BLaER1 treated with 17β-estradiol and CSF1 and Interleukin-3, amounts not matched to agents 10 nM and 100 nM (cell line): ENCODE data around the gene SERPINH1.
"Not testable (repeated sequence)": the region's sequence is repeated elsewhere in the genome, so short reads cannot be mapped to it uniquely, and the experiment has no call there.

Experiments
- H3K27ac ChIP-seq, 11 experiments: shearing (Covaris generic); formaldehyde crosslinking; 2 replicates each; pipeline ENCODE4 v1.8.1; 2022
- H3K27me3 ChIP-seq, 11 experiments: shearing (Covaris generic); formaldehyde crosslinking; 2 replicates each; pipeline ENCODE4 v1.8.1; 2022
- H3K36me3 ChIP-seq, 11 experiments: shearing (Covaris generic); formaldehyde crosslinking; 2 replicates each; pipeline ENCODE4 v1.8.1; 2022
- H3K4me1 ChIP-seq, 10 experiments: shearing (Covaris generic); formaldehyde crosslinking; 2 replicates each; pipeline ENCODE4 v1.8.1; 2022
- H3K4me2 ChIP-seq, 11 experiments: shearing (Covaris generic); formaldehyde crosslinking; 2 replicates each; pipeline ENCODE4 v1.8.1; 2022
- H3K4me3 ChIP-seq, 10 experiments: shearing (Covaris generic); formaldehyde crosslinking; 2 replicates each; pipeline ENCODE4 v1.8.1; 2022
- H3K9ac ChIP-seq, 11 experiments: shearing (Covaris generic); formaldehyde crosslinking; 2 replicates each; pipeline ENCODE4 v1.8.1; 2022
- H3K9me3 ChIP-seq, 11 experiments: shearing (Covaris generic); formaldehyde crosslinking; replicated peaks in 1 of 11; 2 replicates each; pipeline ENCODE4 v1.8.1; 2022
- H4K20me1 ChIP-seq, 11 experiments: shearing (Covaris generic); formaldehyde crosslinking; 2 replicates each; pipeline ENCODE4 v1.8.1; 2022
- Cebpa-rat ChIP-seq, 11 experiments: shearing (Covaris generic); IDR thresholded peaks; 2 replicates each; pipeline ENCODE4 v1.8.1; 2022

Gene SERPINH1

GRCh38 chr11:75583718-75584658 is 21.9 kb downstream of the SERPINH1 start:
- no peak for TF ChIP-seq Cebpa-rat (IDR thresholded peaks at IDR 0.05)
- Histone ChIP-seq H3K4me2 (peak overlapping the region; percentile 79 to 99 (median 94)), H3K27ac (peak overlapping the region; percentile 91 to 99 (median 96))

GRCh38 chr11:75584659-75585292 is 22.7 kb downstream of the SERPINH1 start:
- H3K9me3 ChIP-seq, H3K27me3 ChIP-seq, H4K20me1 ChIP-seq, H3K36me3 ChIP-seq: not testable (repeated sequence)
- H3K27ac ChIP-seq: peak overlapping the region; percentile 91 to 99 (median 96)
- H3K4me1 ChIP-seq: peaks cover 28 to 44% (median 38%) of the 10 kb centered on the region in 10 experiments
- H3K4me2 ChIP-seq: peak overlapping the region; percentile 79 to 99 (median 94)
- H3K9ac ChIP-seq: peak overlapping the region; percentile 92 to 99 (median 95)
- H3K4me3 ChIP-seq: peak overlapping the region in 8 of 10 experiments; percentile 68 to 88 (median 76); a peak in 16 of 20 replicates

More at GRCh38 chr11:75583718-75584658, 21.9 kb downstream of the SERPINH1 start:
- H3K27me3 ChIP-seq: no peaks in the 10 kb centered on the region
- H3K9me3 ChIP-seq: no peaks in the 10 kb centered on the region
- H3K4me1 ChIP-seq: peaks cover 28 to 44% (median 41%) of the 10 kb centered on the region in 10 experiments
- peak overlapping the region; percentile 68 to 88 (median 74) for H3K4me3 ChIP-seq
- peak overlapping the region; percentile 92 to 99 (median 95) for H3K9ac ChIP-seq
- no peaks in the 10 kb centered on the region for H3K36me3 ChIP-seq
- no peaks in the 10 kb centered on the region for H4K20me1 ChIP-seq

GRCh38 chr11:75585293-75585670 is 23.2 kb downstream of the SERPINH1 start:
- H4K20me1 ChIP-seq: no peaks in the 10 kb centered on the region
- H3K27me3 ChIP-seq: no peaks in the 10 kb centered on the region
- no peaks in the 10 kb centered on the region for H3K36me3 ChIP-seq
- H3K4me3 ChIP-seq: no peak overlapping the region
- peaks cover 28 to 40% (median 34%) of the 10 kb centered on the region in 10 experiments for H3K4me1 ChIP-seq
- peak overlapping the region in 10 of 11 experiments; percentile 91 to 99 (median 96); a peak in 15 of 22 replicates for H3K27ac ChIP-seq
- H3K4me2 ChIP-seq: peak overlapping the region; percentile 79 to 99 (median 94)
- peak overlapping the region in 5 of 11 experiments; percentile 92 to 98 (median 94); a peak in 7 of 22 replicates for H3K9ac ChIP-seq
- H3K9me3 ChIP-seq: no peaks in the 10 kb centered on the region
- TF ChIP-seq Cebpa-rat (IDR thresholded peaks at IDR 0.05): no peak

GRCh38 chr11:75586395-75586794 is 24.3 kb downstream of the SERPINH1 start:
- no peaks in the 10 kb centered on the region for H3K36me3 ChIP-seq
- H3K4me3 ChIP-seq: no peak overlapping the region
- no peak for TF ChIP-seq Cebpa-rat (IDR thresholded peaks at IDR 0.05)
- no peak overlapping the region for H3K27ac ChIP-seq
- no peak overlapping the region for H3K9ac ChIP-seq
- no peaks in the 10 kb centered on the region for H4K20me1 ChIP-seq
- no peaks in the 10 kb centered on the region for H3K27me3 ChIP-seq
- peaks cover 28 to 35% (median 32%) of the 10 kb centered on the region in 10 experiments for H3K4me1 ChIP-seq
- H3K9me3 ChIP-seq: no peaks in the 10 kb centered on the region
- no peak overlapping the region for H3K4me2 ChIP-seq

- TF ChIP-seq Cebpa-rat (IDR thresholded peaks at IDR 0.05): no peak
- Histone ChIP-seq H3K4me2 (no peak overlapping the region), H3K27me3 (no peaks in the 10 kb centered on the region), H3K9me3 (no peaks in the 10 kb centered on the region), H3K36me3 (no peaks in the 10 kb centered on the region), H3K9ac (no peak overlapping the region), H3K27ac (no peak overlapping the region), H4K20me1 (no peaks in the 10 kb centered on the region), H3K4me1 (peaks cover 17 to 24% (median 20%) of the 10 kb centered on the region in 10 experiments), H3K4me3 (no peak overlapping the region)
Observed at GRCh38 chr11:75588051-75588481, 26.0 kb downstream of the SERPINH1 start.

- H3K9me3 ChIP-seq: no peaks in the 10 kb centered on the region
- no peak overlapping the region for H3K27ac ChIP-seq
- H3K27me3 ChIP-seq: no peaks in the 10 kb centered on the region
- H3K4me3 ChIP-seq: no peak overlapping the region
- H3K4me1 ChIP-seq: peaks cover 15 to 20% (median 16%) of the 10 kb centered on the region in 10 experiments
- no peaks in the 10 kb centered on the region for H3K36me3 ChIP-seq
- H3K9ac ChIP-seq: no peak overlapping the region
- no peaks in the 10 kb centered on the region for H4K20me1 ChIP-seq
- no peak overlapping the region for H3K4me2 ChIP-seq
- no peak for TF ChIP-seq Cebpa-rat (IDR thresholded peaks at IDR 0.05)
Observed at GRCh38 chr11:75589051-75589450, 27.0 kb downstream of the SERPINH1 start.

- H4K20me1 ChIP-seq: no peaks in the 10 kb centered on the region
- H3K4me3 ChIP-seq: no peak overlapping the region
- H3K36me3 ChIP-seq: no peaks in the 10 kb centered on the region
- H3K9me3 ChIP-seq: no peaks in the 10 kb centered on the region
- H3K27ac ChIP-seq: no peak overlapping the region
- no peak overlapping the region for H3K4me2 ChIP-seq
- H3K27me3 ChIP-seq: no peaks in the 10 kb centered on the region
- no peak overlapping the region for H3K9ac ChIP-seq
- H3K4me1 ChIP-seq: peaks cover 8 to 16% (median 12%) of the 10 kb centered on the region in 10 experiments
- no peak for TF ChIP-seq Cebpa-rat (IDR thresholded peaks at IDR 0.05)
Observed at GRCh38 chr11:75589933-75590332, 27.9 kb downstream of the SERPINH1 start.

- no peak overlapping the region for H3K9ac ChIP-seq
- no peaks in the 10 kb centered on the region for H3K9me3 ChIP-seq
- H3K36me3 ChIP-seq: no peaks in the 10 kb centered on the region
- no peak overlapping the region for H3K4me2 ChIP-seq
- H3K4me1 ChIP-seq: peaks cover 12 to 20% (median 18%) of the 10 kb centered on the region in 10 experiments
- no peak overlapping the region for H3K4me3 ChIP-seq
- H3K27me3 ChIP-seq: no peaks in the 10 kb centered on the region
- H3K27ac ChIP-seq: no peak overlapping the region
- no peaks in the 10 kb centered on the region for H4K20me1 ChIP-seq
- no peak for TF ChIP-seq Cebpa-rat (IDR thresholded peaks at IDR 0.05)
Observed at GRCh38 chr11:75591371-75591770, 29.3 kb downstream of the SERPINH1 start.

- Histone ChIP-seq H3K4me3 (no peak overlapping the region), H3K4me2 (no peak overlapping the region), H4K20me1 (no peaks in the 10 kb centered on the region), H3K9me3 (no peaks in the 10 kb centered on the region), H3K27me3 (no peaks in the 10 kb centered on the region), H3K36me3 (no peaks in the 10 kb centered on the region), H3K27ac (no peak overlapping the region), H3K9ac (no peak overlapping the region), H3K4me1 (peaks cover 12 to 23% (median 20%) of the 10 kb centered on the region in 10 experiments)
- no peak for TF ChIP-seq Cebpa-rat (IDR thresholded peaks at IDR 0.05)
Observed at GRCh38 chr11:75591966-75592365, 29.9 kb downstream of the SERPINH1 start.
